ENCODE measurements around the gene PRR5L.
A peak's percentile ranks its signal among the peaks of the same experiment; 100 is the strongest.

PRR5L gene

GRCh38 chr11:36375353-36376008 is 79.4 kb downstream of the PRR5L start:
- TF ChIP-seq POLR2A (IDR thresholded peaks at IDR 0.05; ENCODE audit: low read depth, low read length) (no peak), POLR2AphosphoS5 (IDR thresholded peaks at IDR 0.05; ENCODE audit: low read depth, low read length) (no peak), TAF1 (IDR thresholded peaks at IDR 0.05; ENCODE audit: borderline replicate concordance, low read depth, low read length) (no peak)
- peak; percentile 14 for FAIRE-seq
- no peak for DNase-seq (ENCODE audit: insufficient read length)

- DNase-seq (ENCODE audit: insufficient read length) (no peak), FAIRE-seq (no peak)
- TF ChIP-seq TAF1 (IDR thresholded peaks at IDR 0.05; ENCODE audit: borderline replicate concordance, low read depth, low read length) (no peak), POLR2A (IDR thresholded peaks at IDR 0.05; ENCODE audit: low read depth, low read length) (no peak)
Measured at GRCh38 chr11:36376009-36376887, 80.2 kb downstream of the PRR5L start.

GRCh38 chr11:36376888-36377758 is 81.0 kb downstream of the PRR5L start:
- TF ChIP-seq TAF1 (IDR thresholded peaks at IDR 0.05; ENCODE audit: borderline replicate concordance, low read depth, low read length), result no peak
- peak; percentile 80 for FAIRE-seq
- DNase-seq (ENCODE audit: insufficient read length), result peak; percentile 36

GRCh38 chr11:36377759-36378564 is 81.9 kb downstream of the PRR5L start:
- FAIRE-seq, result peak; percentile 82
- DNase-seq (ENCODE audit: insufficient read length), result no peak
- no peak for TF ChIP-seq TAF1 (IDR thresholded peaks at IDR 0.05; ENCODE audit: borderline replicate concordance, low read depth, low read length)

GRCh38 chr11:36379653-36380052 is 83.6 kb downstream of the PRR5L start:
- TF ChIP-seq POLR2AphosphoS5 (IDR thresholded peaks at IDR 0.05; ENCODE audit: low read depth, low read length), result no peak
- no peak for TF ChIP-seq TAF1 (IDR thresholded peaks at IDR 0.05; ENCODE audit: borderline replicate concordance, low read depth, low read length)
- TF ChIP-seq POLR2A (IDR thresholded peaks at IDR 0.05; ENCODE audit: low read depth, low read length), result no peak
- no peak for FAIRE-seq
- DNase-seq (ENCODE audit: insufficient read length), result no peak

- DNase-seq (ENCODE audit: insufficient read length) (no peak), FAIRE-seq (no peak)
- no peak for TF ChIP-seq TAF1 (IDR thresholded peaks at IDR 0.05; ENCODE audit: borderline replicate concordance, low read depth, low read length)
- no peak for TF ChIP-seq POLR2A (IDR thresholded peaks at IDR 0.05; ENCODE audit: low read depth, low read length)
- TF ChIP-seq POLR2AphosphoS5 (IDR thresholded peaks at IDR 0.05; ENCODE audit: low read depth, low read length), result no peak
Measured at GRCh38 chr11:36380296-36381014, 84.4 kb downstream of the PRR5L start.

GRCh38 chr11:36381015-36381360 is 84.9 kb downstream of the PRR5L start:
- no peak for TF ChIP-seq POLR2AphosphoS5 (IDR thresholded peaks at IDR 0.05; ENCODE audit: low read depth, low read length)
- no peak for TF ChIP-seq TAF1 (IDR thresholded peaks at IDR 0.05; ENCODE audit: borderline replicate concordance, low read depth, low read length)
- no peak for TF ChIP-seq POLR2A (IDR thresholded peaks at IDR 0.05; ENCODE audit: low read depth, low read length)
- DNase-seq (ENCODE audit: insufficient read length), result no peak
- peak; percentile 33 for FAIRE-seq

- FAIRE-seq (no peak), DNase-seq (ENCODE audit: insufficient read length) (no peak)
- no peak for TF ChIP-seq POLR2AphosphoS5 (IDR thresholded peaks at IDR 0.05; ENCODE audit: low read depth, low read length)
- no peak for TF ChIP-seq TAF1 (IDR thresholded peaks at IDR 0.05; ENCODE audit: borderline replicate concordance, low read depth, low read length)
- TF ChIP-seq POLR2A (IDR thresholded peaks at IDR 0.05; ENCODE audit: low read depth, low read length), result no peak
Measured at GRCh38 chr11:36383195-36383594, 87.1 kb downstream of the PRR5L start.

GRCh38 chr11:36385121-36385970 is 89.3 kb downstream of the PRR5L start:
- TF ChIP-seq POLR2AphosphoS5 (IDR thresholded peaks at IDR 0.05; ENCODE audit: low read depth, low read length) (no peak), POLR2A (IDR thresholded peaks at IDR 0.05; ENCODE audit: low read depth, low read length) (no peak), TAF1 (IDR thresholded peaks at IDR 0.05; ENCODE audit: borderline replicate concordance, low read depth, low read length) (no peak)
- DNase-seq (ENCODE audit: insufficient read length) (no peak), FAIRE-seq (peak; percentile 76)

GRCh38 chr11:36386411-36386810 is 90.3 kb downstream of the PRR5L start:
- TF ChIP-seq POLR2A (IDR thresholded peaks at IDR 0.05; ENCODE audit: low read depth, low read length), result no peak
- no peak for TF ChIP-seq POLR2AphosphoS5 (IDR thresholded peaks at IDR 0.05; ENCODE audit: low read depth, low read length)
- TF ChIP-seq TAF1 (IDR thresholded peaks at IDR 0.05; ENCODE audit: borderline replicate concordance, low read depth, low read length), result no peak
- FAIRE-seq (no peak), DNase-seq (ENCODE audit: insufficient read length) (no peak)
